Activated T-helper 2 cell treated with anti-CD3 and anti-CD28 coated beads, Interferon-gamma antibody, Interleukin-2, Interleukin-4, amounts not matched to agents 10 μg/mL and 5 μg/mL and 100 μg/mL, durations not matched to agents 14 hours and 24 hours and 36 hours (primary cell): ENCODE measurements around the gene WDR7. TPM values are rescaled to one million over a fixed set of nuclear protein-coding genes. Genes with fewer than 3 reads are reported as not detected.
"Not testable (repeated sequence)": the region's sequence is repeated elsewhere in the genome, so short reads cannot be mapped to it uniquely, and the experiment has no call there.

ENCODE experiments used
- DNase-seq: peaks from one replicate; pipeline ENCODE4 v3.0.0; 2021; ENCODE audit warnings: low spot score
- H3K27ac Mint-ChIP-seq: one replicate; pipeline ENCODE4 v1.8.0; 2021; ENCODE audit warnings: mixed read lengths
- H3K27me3 Mint-ChIP-seq: one replicate; pipeline ENCODE4 v1.8.0; 2021; ENCODE audit warnings: low read depth, mixed read lengths
- H3K36me3 Mint-ChIP-seq: one replicate; pipeline ENCODE4 v1.8.0; 2021; ENCODE audit warnings: low read depth, mixed read lengths
- H3K4me1 Mint-ChIP-seq: one replicate; pipeline ENCODE4 v1.8.0; 2021; ENCODE audit warnings: low read depth, mixed read lengths
- H3K4me3 Mint-ChIP-seq: one replicate; pipeline ENCODE4 v1.8.0; 2021; ENCODE audit warnings: low read depth, mild to moderate bottlenecking, moderate library complexity, mixed read lengths
- H3K9me3 Mint-ChIP-seq: one replicate; pipeline ENCODE4 v1.8.0; 2021; ENCODE audit warnings: mixed read lengths
- intact Hi-C: fragments of 100-400 bp; cut with micrococcal nuclease; formaldehyde crosslinking; loops from one replicate; pipeline ENCODE4 v1.15.1; 2023
- total RNA-seq: library from RNA; stranded (reverse); gene quantifications from 2 replicates; pipeline ENCODE4 v1.2.3, GENCODE V29; 2022

Gene WDR7
- total RNA-seq, 1 donor from 2014 or later: 27.1 TPM

DNA sequence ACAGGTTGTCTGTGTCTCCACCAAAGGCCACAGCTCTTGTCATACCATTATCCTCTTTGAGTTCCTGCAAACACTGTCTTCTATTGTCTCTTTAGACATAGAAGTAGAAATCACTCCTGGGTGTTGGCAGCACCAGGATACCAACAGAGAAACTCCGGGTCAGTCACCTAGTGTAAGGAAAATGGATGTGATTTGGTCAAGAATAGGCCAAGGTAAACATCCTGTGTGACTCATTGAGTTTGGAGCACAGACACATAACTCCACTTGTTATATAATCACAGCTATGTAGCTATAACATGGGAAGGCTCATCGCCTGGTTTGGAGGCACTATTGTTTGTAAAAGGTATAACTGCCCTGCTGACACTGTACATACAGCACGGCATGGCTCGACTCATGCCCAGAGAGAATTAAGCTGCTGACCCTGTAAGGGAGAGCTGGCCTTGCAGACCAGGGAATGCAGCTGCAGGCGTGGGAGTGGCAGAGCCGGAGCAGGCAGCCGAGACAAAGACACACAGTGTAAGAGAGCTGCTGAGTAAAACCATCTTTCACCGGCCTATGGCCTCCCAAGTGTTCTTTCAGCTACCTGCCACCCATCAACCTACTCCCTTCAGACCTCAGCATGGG lies 9.3 kb upstream of the WDR7 start:
- intact Hi-C loops: no loop called here
- no peaks in the 10 kb centered on the region for H3K27me3 Mint-ChIP-seq
- H3K36me3 Mint-ChIP-seq: peaks cover 10% of the 10 kb centered on the region
- H3K27ac Mint-ChIP-seq: no peak overlapping the region
- no peak overlapping the region for H3K4me3 Mint-ChIP-seq
- H3K9me3 Mint-ChIP-seq: no peaks in the 10 kb centered on the region
- no peak for DNase-seq
- peaks cover 19% of the 10 kb centered on the region for H3K4me1 Mint-ChIP-seq

DNA sequence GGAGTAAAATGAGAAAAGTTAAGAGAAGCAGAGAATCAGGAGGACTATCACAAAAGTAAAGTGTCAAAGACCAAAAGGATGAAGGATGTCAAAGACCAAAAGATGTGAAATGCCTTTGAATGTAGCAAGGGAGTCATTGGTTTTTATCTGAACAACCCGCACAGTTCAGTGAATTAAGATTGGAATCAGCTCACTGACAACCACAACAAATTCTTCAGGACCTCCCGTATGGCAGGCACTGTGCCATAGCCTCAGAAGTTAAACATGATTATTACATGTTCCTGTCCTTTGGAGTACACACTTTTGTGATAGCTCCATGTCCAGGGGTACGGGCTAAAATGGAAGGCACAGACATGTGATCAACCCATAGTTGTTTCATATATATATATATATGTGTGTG lies 7.8 kb upstream of the WDR7 start:
- Mint-ChIP-seq H3K36me3 (no peaks in the 10 kb centered on the region), H3K9me3 (no peaks in the 10 kb centered on the region), H3K4me1 (peaks cover 29% of the 10 kb centered on the region), H3K4me3 (no peak overlapping the region), H3K27me3 (no peaks in the 10 kb centered on the region), H3K27ac (no peak overlapping the region)
- intact Hi-C loops: no loop called here
- no peak for DNase-seq

DNA sequence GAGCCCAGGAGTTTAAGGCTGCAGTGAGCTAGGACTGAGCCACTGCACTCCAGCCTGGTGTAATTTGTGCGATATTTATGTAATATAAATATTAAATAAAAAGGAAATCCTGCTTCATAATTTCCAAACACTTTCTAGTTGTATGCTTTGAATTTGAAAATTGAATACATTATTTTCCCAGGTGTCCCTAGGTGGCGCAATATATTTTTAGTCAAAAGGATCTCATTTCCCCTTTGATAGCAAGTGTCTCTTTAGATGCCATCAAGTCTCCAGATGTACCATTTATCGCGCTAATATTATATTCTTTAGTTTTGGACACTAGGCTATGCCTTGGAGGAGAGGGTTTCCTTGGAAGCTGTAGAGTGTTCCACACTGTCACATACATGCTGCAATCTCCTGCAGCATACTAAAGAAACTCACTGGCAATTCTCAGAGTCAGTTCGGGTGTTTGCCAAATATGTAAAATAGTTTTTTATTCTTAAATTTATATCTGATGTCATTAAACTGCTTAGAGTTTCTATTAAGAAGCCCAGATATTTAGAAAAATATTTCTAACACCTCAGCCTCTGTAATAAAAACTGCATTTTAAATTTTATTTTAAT lies 5.6 kb upstream of the WDR7 start:
- intact Hi-C loops: no loop called here
- no peak for DNase-seq
- Mint-ChIP-seq H3K27ac (no peak overlapping the region), H3K9me3 (no peaks in the 10 kb centered on the region), H3K4me1 (peaks cover 31% of the 10 kb centered on the region), H3K36me3 (no peaks in the 10 kb centered on the region), H3K4me3 (no peak overlapping the region), H3K27me3 (no peaks in the 10 kb centered on the region)

- DNase-seq: no peak
- no peaks in the 10 kb centered on the region for H3K36me3 Mint-ChIP-seq
- H3K27me3 Mint-ChIP-seq: no peaks in the 10 kb centered on the region
- peaks cover 36% of the 10 kb centered on the region for H3K4me1 Mint-ChIP-seq
- peak overlapping the region; percentile 69 for H3K27ac Mint-ChIP-seq
- intact Hi-C loops: loop anchor here (1.0 kb wide), 1 partner anchor 9 kb away; the partner anchor contains the start of gene TXNL1
- H3K4me3 Mint-ChIP-seq: no peak overlapping the region
- no peaks in the 10 kb centered on the region for H3K9me3 Mint-ChIP-seq
Observed at GRCh38 chr18:56647071-56647470, 4.1 kb upstream of the WDR7 start.

DNA sequence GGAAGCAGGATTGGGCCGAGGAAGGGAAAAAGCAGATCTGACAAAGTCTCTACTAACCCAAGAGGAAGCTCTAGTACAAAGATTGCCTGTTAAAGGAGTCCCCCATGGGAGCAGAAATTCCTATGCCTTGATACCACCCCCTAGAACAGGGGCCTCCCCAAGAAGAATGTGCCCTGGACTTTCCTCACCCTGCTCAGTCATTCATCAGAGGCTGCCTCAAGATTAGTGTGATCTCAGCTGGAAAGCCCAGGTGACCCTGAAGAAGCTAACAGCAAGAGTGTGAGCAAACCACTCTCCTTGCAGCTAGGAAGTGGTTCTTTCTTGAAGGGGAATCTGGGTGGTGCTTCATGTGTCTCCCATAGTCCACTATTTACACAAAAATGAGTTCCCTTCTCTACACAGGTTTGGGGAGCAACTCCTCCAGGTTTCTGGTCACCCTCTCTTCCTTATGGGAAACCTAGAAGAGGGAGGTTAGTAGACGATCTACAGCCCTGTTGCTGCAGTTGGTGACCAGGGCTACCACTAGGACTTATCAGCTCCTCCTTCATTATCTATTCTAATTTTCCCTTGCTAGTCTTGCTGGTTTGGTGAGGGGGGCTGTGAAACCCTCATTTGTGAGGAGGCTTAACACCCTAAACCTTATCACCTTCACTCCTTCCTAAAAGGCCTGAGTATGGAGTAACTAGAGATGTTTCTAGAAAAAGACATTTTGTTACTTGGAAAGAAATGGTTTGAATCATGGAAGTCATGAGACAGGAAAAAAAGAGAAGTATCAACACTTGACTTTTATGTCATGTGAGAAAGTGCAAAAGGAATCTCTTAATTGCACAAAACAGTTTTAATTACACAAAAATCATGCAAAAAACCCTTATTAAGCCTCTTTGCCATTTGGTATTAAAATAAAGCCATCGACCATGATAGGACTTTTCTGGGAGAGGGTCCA lies 2.9 kb upstream of the WDR7 start:
- Mint-ChIP-seq H3K4me3 (no peak overlapping the region), H3K27ac (no peak overlapping the region), H3K36me3 (peaks cover 4% of the 10 kb centered on the region), H3K4me1 (peaks cover 42% of the 10 kb centered on the region), H3K9me3 (no peaks in the 10 kb centered on the region), H3K27me3 (no peaks in the 10 kb centered on the region)
- intact Hi-C loops: loop anchor here (1.0 kb wide), 1 partner anchor 10 kb away; the partner anchor contains the start of gene TXNL1
- DNase-seq: no peak

DNA sequence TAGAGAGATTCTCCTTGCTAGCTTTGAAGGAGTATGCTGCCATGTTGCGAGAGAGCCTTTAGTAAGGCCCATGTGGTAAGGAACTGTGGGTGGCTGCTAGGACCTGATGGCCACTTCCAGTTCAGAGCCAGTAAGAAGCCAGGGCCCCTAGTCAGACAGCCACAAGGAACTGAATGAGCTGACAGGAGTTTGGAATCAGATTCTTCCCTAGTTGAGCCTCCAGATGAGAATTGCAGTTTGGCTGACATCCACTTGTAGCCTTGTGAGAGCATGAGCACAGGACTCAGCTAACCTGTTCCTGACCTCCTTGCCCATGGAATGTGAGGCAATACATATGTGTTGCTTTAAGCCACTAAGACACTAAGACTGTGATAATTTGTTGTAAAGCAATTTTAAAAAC lies 1.2 kb upstream of the WDR7 start:
- Mint-ChIP-seq H3K27ac (no peak overlapping the region), H3K4me1 (peaks cover 52% of the 10 kb centered on the region), H3K4me3 (no peak overlapping the region), H3K36me3 (peaks cover 15% of the 10 kb centered on the region), H3K9me3 (no peaks in the 10 kb centered on the region), H3K27me3 (no peaks in the 10 kb centered on the region)
- intact Hi-C loops: loop anchor here (2.0 to 10.0 kb wide), 4 partner anchors 21 to 935 kb away; partner anchors contain the start of gene FECH
- no peak for DNase-seq

DNA sequence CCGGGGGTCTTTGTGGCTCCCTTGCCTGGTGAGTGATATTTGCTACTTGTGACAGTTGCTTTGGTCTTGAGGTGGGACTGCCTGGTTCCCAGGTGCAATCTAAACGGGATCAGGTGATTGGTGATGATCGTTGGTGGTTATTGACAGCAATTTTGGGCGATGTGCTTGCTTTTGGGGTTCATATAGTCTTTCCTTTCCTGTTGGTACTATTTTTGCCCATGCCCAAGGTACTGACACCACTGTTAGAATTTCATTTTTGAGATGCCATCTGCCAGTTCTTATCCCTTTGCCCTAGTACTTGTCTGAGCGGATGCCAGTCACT lies 573 bp downstream of the WDR7 start:
- Mint-ChIP-seq H3K4me1 (peaks cover 56% of the 10 kb centered on the region), H3K36me3 (peaks cover 20% of the 10 kb centered on the region), H3K9me3 (no peaks in the 10 kb centered on the region), H3K4me3 (peak overlapping the region; percentile 88), H3K27ac (peak overlapping the region; percentile 91), H3K27me3 (no peaks in the 10 kb centered on the region)
- intact Hi-C loops: loop anchor here (1.0 to 10.0 kb wide), 6 partner anchors 13 to 970 kb away; partner anchors contain the start of genes FECH, NARS1 and TXNL1
- DNase-seq: no peak

DNA sequence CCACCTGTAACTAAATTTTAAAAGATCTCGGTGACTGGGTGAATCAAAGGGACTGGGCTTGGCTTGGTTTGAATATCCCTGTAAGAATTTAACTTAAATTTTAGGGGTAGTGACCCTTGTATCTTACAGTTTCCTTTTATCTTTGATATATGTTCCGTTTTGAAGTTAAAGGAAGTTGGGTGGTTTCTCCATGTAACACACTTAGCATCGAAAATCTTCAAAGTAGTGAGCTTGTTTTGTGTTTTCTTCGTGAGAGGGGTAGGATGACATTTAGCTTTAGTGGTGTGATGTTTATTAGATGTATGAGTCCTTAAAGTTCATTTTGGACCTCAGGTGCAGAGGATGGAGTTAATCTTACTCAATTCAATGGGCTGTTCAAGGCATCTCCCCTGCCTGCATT lies 1.6 kb downstream of the WDR7 start:
- H3K36me3 Mint-ChIP-seq: peaks cover 20% of the 10 kb centered on the region
- peaks cover 45% of the 10 kb centered on the region for H3K4me1 Mint-ChIP-seq
- peak overlapping the region; percentile 72 for H3K4me3 Mint-ChIP-seq
- intact Hi-C loops: loop anchor here (10.0 kb wide), 2 partner anchors 352 to 932 kb away; partner anchors contain the start of gene FECH
- H3K9me3 Mint-ChIP-seq: no peaks in the 10 kb centered on the region
- H3K27me3 Mint-ChIP-seq: no peaks in the 10 kb centered on the region
- peak overlapping the region; percentile 77 for H3K27ac Mint-ChIP-seq
- DNase-seq: no peak

DNA sequence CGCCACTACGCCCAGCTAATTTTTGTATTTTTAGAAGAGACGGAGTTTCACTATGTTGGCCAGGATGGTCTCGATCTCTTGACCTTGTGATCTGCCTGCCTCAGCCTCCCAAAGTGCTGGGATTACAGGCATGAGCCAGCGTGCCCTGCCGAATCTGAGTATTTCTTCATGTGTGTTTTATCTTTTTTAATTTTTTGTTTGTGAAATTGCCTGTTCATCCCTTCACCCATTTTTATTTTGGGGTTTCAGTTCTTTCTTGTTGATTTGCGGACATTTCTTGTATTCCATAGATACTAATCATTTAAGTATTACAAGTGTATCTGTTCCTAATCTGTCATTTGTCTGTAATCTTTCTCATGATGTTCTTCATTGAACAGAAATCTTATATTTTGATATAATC lies 3.1 kb downstream of the WDR7 start:
- not testable (repeated sequence) for H3K4me3 Mint-ChIP-seq, H3K27ac Mint-ChIP-seq, H3K9me3 Mint-ChIP-seq, H3K27me3 Mint-ChIP-seq, DNase-seq
- H3K36me3 Mint-ChIP-seq: peaks cover 23% of the 10 kb centered on the region
- peaks cover 41% of the 10 kb centered on the region for H3K4me1 Mint-ChIP-seq
- intact Hi-C loops: loop anchor here (10.0 kb wide), 2 partner anchors 351 to 931 kb away; partner anchors contain the start of gene FECH

DNA sequence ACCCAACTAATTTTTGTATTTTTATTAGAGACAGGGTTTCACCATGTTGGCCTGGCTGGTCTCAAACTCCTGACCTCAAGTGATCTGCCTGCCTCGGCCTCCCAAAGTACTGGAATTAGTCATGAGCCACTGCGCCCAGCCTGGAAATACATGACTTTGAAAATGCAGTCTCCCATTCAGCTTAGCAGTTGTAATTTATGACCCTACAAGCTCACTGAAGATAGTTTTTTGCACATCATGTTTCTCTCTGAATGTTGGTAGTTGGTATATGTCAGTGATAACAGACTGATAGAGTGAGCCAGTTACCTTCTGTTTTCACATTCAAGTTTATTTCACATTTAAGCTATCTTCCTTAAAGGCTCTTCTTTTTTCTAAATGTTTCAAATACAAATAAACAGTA lies 7.1 kb downstream of the WDR7 start:
- Mint-ChIP-seq H3K27ac (no peak overlapping the region), H3K4me1 (peaks cover 38% of the 10 kb centered on the region), H3K9me3 (no peaks in the 10 kb centered on the region), H3K4me3 (no peak overlapping the region), H3K27me3 (no peaks in the 10 kb centered on the region), H3K36me3 (peaks cover 25% of the 10 kb centered on the region)
- DNase-seq: no peak
- intact Hi-C loops: loop anchor here (10.0 kb wide), 2 partner anchors 347 to 927 kb away; partner anchors contain the start of gene FECH

DNA sequence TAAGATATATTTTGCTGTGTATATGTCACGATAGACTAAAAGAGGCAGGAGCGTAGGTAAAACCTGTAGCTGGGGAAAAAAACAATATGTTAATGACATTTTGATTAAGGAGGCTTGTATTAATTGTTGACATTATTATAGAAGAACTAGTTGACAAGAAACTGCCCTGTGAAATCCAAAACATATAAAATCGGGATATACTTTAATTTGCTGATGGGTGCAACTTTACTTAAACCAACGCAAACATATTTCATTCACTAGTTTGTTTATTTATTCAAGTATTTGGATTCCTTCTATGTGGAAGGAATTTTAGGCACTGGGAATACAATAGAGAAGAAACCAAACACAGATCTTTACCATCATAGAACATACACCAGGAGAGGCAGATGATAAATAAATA lies 8.0 kb downstream of the WDR7 start:
- H3K4me1 Mint-ChIP-seq: peaks cover 33% of the 10 kb centered on the region
- intact Hi-C loops: loop anchor here (10.0 kb wide), 2 partner anchors 346 to 926 kb away; partner anchors contain the start of gene FECH
- no peak overlapping the region for H3K27ac Mint-ChIP-seq
- no peaks in the 10 kb centered on the region for H3K27me3 Mint-ChIP-seq
- H3K9me3 Mint-ChIP-seq: no peaks in the 10 kb centered on the region
- H3K4me3 Mint-ChIP-seq: no peak overlapping the region
- H3K36me3 Mint-ChIP-seq: peaks cover 20% of the 10 kb centered on the region
- DNase-seq: no peak

- H3K4me1 Mint-ChIP-seq: peaks cover 24% of the 10 kb centered on the region
- peaks cover 12% of the 10 kb centered on the region for H3K36me3 Mint-ChIP-seq
- no peak overlapping the region for H3K27ac Mint-ChIP-seq
- H3K9me3 Mint-ChIP-seq: no peaks in the 10 kb centered on the region
- intact Hi-C loops: no loop called here
- H3K27me3 Mint-ChIP-seq: no peaks in the 10 kb centered on the region
- no peak for DNase-seq
- no peak overlapping the region for H3K4me3 Mint-ChIP-seq
Observed at GRCh38 chr18:56660655-56661054, 9.5 kb downstream of the WDR7 start.
